Thoracic aorta (tissue), 2 donors: ENCODE measurements around the gene CLHC1. TPM values are rescaled to one million over a fixed set of nuclear protein-coding genes. Genes with fewer than 3 reads are reported as not detected.
"Not testable (repeated sequence)": the region's sequence is repeated elsewhere in the genome, so short reads cannot be mapped to it uniquely, and the experiment has no call there.

Experiments used
- ATAC-seq: fragments of 150-250 bp; one replicate; pipeline ENCODE4 v1.8.0; 2017; ENCODE audit warnings: low read depth; ENCODE audit not compliant: insufficient number of reproducible peaks, low FRiP score
- DNase-seq: peaks from one replicate; pipeline ENCODE4 v3.0.0-alpha.2; 2020; ENCODE audit warnings: low spot score
- H3K27ac ChIP-seq, 2 donors: fragments of 200-600 bp; sonication (generic); 1 replicate in 1 of 2; 2 replicates in 1 of 2; pipeline ENCODE4 v1.5.1; 2016; ENCODE audit warnings: mild to moderate bottlenecking in 2 of 2, moderate library complexity in 2 of 2
- H3K27me3 ChIP-seq: fragments of 200-600 bp; sonication (generic); replicated peaks from 2 replicates; pipeline ENCODE4 v1.6.0; 2016; ENCODE audit warnings: mild to moderate bottlenecking; ENCODE audit not compliant: insufficient read depth
- H3K36me3 ChIP-seq: fragments of 200-600 bp; sonication (generic); one replicate; pipeline ENCODE4 v1.5.1; 2016
- H3K4me1 ChIP-seq, 2 donors: fragments of 200-600 bp; sonication (generic); 1 replicate in 1 of 2; 2 replicates in 1 of 2; pipeline versions ENCODE4 v1.5.1 to v1.6.0; 2016; ENCODE audit warnings: low read depth in 2 of 2, mild to moderate bottlenecking in 1 of 2; ENCODE audit not compliant: control insufficient read depth in 1 of 2
- H3K4me3 ChIP-seq: fragments of 200-600 bp; sonication (generic); 2 replicates; pipeline ENCODE4 v1.5.1; 2016; ENCODE audit warnings: mild to moderate bottlenecking
- H3K9me3 ChIP-seq: fragments of 200-600 bp; sonication (generic); 2 replicates; pipeline ENCODE4 v1.5.1; 2016
- total RNA-seq, 2 donors: library from RNA; depleted of rRNA; stranded (reverse); fragments of >200 nt; gene quantifications; one replicate each; pipeline versions ENCODE4 v1.1.0 to v1.2.3, GENCODE V29; 2016
- TF ChIP-seq, protein P1 (sequence below): fragments of 200-600 bp; sonication (generic); IDR thresholded peaks from one replicate; pipeline ENCODE4 v1.5.1; 2019; ENCODE audit warnings: antibody characterized with exemption

Gene CLHC1
- total RNA-seq, 2 donors from 2014 or later, result 0.28 to 8.4 TPM

DNA sequence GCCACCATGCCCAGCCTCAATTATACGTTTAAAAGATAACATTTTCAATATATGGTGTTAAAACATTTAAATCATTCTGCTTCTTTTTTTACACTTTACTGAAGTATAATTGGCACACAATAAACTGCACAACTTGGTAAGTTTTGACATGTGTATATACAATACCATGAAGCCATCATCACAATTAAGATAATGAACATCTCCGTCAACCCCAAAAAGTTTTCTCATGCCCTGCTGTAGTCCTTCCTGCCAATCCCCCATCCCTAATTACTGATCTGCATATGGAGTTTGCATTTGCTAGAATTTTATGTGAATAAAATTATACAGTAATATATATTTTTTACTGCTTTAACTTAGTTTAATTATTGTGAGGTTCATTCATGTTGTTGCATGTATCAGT, 96.6 kb downstream of the CLHC1 start:
- peaks cover 9 to 20% of the 10 kb centered on the region in 2 donors for H3K4me1 ChIP-seq

DNA sequence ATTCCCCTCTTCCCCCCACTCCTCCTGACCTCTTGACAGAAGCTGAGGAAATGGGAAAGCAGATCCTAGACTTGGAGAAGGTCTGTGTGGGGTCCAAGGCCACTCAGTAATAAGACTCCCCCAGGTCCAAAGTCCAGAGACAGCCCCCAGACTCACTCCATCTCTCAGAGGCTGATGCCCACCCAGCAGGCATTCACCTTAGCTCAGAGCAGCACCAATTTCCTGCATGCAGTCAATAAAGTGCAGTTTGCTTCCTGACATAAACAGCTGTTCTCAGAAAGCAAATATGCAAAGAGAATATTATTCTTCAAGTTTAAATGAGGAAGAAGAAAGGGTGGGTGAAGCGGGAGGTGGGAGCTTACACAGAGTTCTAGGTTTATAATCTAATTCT, 97.8 kb downstream of the CLHC1 start:
- DNase-seq (no peak), ATAC-seq (no peak)
- peaks cover 9 to 20% of the 10 kb centered on the region in 2 donors for H3K4me1 ChIP-seq
- peak overlapping the region; percentile 69 for H3K4me3 ChIP-seq
- no peaks in the 10 kb centered on the region for H3K9me3 ChIP-seq
- H3K27ac ChIP-seq, result peak overlapping the region; percentile 74
- H3K36me3 ChIP-seq, result no peaks in the 10 kb centered on the region
- TF ChIP-seq, protein P1, sequence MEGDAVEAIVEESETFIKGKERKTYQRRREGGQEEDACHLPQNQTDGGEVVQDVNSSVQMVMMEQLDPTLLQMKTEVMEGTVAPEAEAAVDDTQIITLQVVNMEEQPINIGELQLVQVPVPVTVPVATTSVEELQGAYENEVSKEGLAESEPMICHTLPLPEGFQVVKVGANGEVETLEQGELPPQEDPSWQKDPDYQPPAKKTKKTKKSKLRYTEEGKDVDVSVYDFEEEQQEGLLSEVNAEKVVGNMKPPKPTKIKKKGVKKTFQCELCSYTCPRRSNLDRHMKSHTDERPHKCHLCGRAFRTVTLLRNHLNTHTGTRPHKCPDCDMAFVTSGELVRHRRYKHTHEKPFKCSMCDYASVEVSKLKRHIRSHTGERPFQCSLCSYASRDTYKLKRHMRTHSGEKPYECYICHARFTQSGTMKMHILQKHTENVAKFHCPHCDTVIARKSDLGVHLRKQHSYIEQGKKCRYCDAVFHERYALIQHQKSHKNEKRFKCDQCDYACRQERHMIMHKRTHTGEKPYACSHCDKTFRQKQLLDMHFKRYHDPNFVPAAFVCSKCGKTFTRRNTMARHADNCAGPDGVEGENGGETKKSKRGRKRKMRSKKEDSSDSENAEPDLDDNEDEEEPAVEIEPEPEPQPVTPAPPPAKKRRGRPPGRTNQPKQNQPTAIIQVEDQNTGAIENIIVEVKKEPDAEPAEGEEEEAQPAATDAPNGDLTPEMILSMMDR, result no peak
- no peaks in the 10 kb centered on the region for H3K27me3 ChIP-seq

More for the DNA sequence above, 96.6 kb downstream of the CLHC1 start:
- H3K9me3 ChIP-seq, result no peaks in the 10 kb centered on the region
- no peaks in the 10 kb centered on the region for H3K27me3 ChIP-seq
- DNase-seq (no peak), ATAC-seq (no peak)
- H3K36me3 ChIP-seq, result no peaks in the 10 kb centered on the region
- H3K27ac ChIP-seq, result no peak overlapping the region
- H3K4me3 ChIP-seq, result no peak overlapping the region
- TF ChIP-seq, protein P1, result no peak

DNA sequence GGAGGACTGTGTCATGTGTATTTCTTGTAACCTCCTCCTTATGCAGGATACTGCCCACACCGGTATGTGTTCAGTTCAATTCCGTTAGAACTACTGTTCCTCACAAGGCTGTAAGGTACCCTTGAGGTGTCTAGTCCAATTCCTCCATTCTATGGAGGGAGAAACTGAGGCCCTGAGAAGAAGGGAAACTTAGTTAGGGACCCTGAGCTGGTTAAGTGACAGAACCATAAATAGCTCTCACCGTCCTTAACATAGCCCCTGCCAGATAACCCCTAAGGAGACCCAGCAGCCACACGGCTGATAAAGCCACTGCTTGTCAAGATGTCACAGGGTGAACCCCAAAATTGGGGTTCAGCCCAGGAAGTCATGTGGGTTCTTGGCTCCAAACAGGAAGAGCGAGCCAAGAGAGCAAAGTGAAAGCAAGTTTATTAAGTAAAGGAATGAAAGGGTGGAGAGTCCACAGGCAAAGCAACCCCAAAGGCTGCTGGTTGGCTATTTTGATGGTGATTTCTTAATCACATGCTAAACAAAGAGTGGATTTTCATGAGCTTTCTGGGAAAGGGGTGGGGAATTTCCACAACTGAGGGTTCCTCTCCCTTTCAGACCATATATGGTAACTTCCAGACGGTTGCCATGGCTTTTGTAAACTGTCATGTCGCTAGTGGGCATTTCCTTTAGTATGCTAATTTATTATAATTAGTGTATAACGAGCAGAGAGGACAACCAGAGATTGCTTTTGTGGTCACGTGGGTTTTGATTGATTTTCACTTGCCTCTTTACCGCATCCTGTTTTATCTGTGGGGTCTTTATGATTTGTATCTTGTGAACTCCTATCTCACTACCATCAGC, 98.4 kb downstream of the CLHC1 start:
- H3K36me3 ChIP-seq, result no peaks in the 10 kb centered on the region
- H3K27ac ChIP-seq, result peak overlapping the region; percentile 74
- TF ChIP-seq, protein P1, result no peak
- peaks cover 9 to 20% of the 10 kb centered on the region in 2 donors for H3K4me1 ChIP-seq
- DNase-seq (peak; percentile 20), ATAC-seq (peak; percentile 86)
- H3K9me3 ChIP-seq, result no peaks in the 10 kb centered on the region
- H3K4me3 ChIP-seq, result peak overlapping the region; percentile 69
- no peaks in the 10 kb centered on the region for H3K27me3 ChIP-seq

DNA sequence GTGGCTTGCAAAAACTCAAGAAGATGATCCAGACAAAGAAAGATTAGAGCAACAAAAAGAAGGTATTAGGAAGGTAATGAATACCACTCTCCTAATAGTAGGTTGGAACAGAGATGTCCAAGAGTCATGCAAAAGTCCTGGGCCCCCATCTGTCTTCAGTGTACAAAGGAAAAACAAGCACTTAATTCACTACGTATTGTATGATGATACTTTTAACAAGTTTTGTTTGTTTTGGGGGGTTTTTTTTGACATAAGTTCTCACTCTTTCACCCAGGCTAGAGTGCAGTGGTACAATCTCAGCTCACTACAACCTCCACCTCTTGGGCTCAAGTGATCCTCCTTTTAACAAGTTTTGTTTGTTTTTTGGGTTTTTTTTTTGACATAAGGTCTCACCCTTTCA, 101.2 kb downstream of the CLHC1 start:
- Histone ChIP-seq H3K9me3 (no peaks in the 10 kb centered on the region), H3K27me3 (no peaks in the 10 kb centered on the region), H3K27ac (no peak overlapping the region), H3K4me1 (peaks cover 9 to 15% of the 10 kb centered on the region in 2 donors), H3K4me3 (no peak overlapping the region), H3K36me3 (no peaks in the 10 kb centered on the region)
- DNase-seq, result no peak
- no peak for ATAC-seq
- TF ChIP-seq, protein P1, result no peak

DNA sequence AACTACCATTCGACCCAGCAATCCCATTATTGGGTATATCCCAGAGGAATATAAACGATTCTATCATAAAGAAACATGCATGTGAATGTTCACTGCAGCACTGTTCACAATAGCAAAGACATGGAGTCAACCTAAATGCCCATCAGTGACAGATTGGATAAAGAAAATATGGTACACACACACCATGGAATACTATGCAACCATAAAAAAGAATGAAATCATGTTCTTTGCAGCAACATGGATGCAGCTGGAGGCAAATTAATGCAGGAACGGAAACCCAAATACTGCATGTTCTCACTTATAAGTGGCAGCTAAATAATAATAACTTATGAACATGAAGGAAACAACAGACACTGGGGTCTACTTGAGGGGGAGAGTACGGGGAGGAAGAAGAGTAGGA, 105.5 kb downstream of the CLHC1 start:
- DNase-seq, H3K27me3 ChIP-seq, H3K9me3 ChIP-seq, ATAC-seq, H3K4me3 ChIP-seq, H3K36me3 ChIP-seq, H3K27ac ChIP-seq: not testable (repeated sequence)
- H3K4me1 ChIP-seq, result peaks cover 0 to 10% of the 10 kb centered on the region in 2 donors

Other genes starting within 250 kb of the CLHC1 start
- 100 to 1,000 TPM; 253 to 331 TPM for gene RTN4, start 181.8 kb downstream of the CLHC1 start, total RNA-seq
- 100 to 1,000 TPM; 786 to 831 TPM for gene RPS27A, start 395 bp upstream of the CLHC1 start, total RNA-seq
- 10 to 100 TPM in 1 of 2 donors, 1 to 10 TPM in 1; 8.1 to 24.3 TPM for gene MTIF2, start 36.9 kb upstream of the CLHC1 start, total RNA-seq
- 10 to 100 TPM; 50.0 to 74.5 TPM for gene CCDC88A, start 187.6 kb upstream of the CLHC1 start, total RNA-seq